GM12873 (cell line): ENCODE data around the gene CDK3.

Experiments
- TF ChIP-seq, protein P1 (sequence below): IDR thresholded peaks from 2 replicates; pipeline ENCODE4 v1.5.1; 2012; ENCODE audit warnings: low read depth, mild to moderate bottlenecking, moderate library complexity, low read length, control low read depth; ENCODE audit not compliant: insufficient read depth; ENCODE audit errors: missing control alignments

CDK3 gene

DNA sequence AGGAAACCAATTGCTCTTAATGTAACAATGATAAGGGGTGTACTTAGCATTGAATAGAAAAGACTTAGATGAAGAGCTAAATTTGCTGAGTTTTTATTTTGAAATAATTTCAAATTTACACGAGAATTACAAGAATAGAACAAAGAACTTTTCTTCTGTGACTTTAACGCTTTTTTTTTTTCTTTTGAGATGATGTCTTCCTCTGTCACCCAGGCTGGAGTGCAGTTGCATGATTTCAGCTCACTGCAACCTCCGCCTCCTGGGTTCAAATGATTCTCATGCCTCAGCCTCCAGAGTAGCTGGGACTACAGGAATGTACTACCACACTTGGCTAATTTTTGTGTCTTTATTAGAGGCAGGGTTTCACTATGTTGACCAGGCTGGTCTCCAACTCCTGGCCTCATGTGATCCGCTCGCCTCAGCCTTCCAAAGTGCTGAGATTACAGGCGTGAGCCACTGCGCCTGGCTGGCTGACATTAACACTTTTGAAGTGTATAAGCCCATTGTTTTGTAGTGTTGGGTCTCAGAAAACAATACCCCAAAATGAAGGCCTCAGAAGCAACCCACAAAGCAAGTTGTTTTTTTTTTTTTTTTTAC is 19.5 kb upstream of the CDK3 start:
- TF ChIP-seq, protein P1, sequence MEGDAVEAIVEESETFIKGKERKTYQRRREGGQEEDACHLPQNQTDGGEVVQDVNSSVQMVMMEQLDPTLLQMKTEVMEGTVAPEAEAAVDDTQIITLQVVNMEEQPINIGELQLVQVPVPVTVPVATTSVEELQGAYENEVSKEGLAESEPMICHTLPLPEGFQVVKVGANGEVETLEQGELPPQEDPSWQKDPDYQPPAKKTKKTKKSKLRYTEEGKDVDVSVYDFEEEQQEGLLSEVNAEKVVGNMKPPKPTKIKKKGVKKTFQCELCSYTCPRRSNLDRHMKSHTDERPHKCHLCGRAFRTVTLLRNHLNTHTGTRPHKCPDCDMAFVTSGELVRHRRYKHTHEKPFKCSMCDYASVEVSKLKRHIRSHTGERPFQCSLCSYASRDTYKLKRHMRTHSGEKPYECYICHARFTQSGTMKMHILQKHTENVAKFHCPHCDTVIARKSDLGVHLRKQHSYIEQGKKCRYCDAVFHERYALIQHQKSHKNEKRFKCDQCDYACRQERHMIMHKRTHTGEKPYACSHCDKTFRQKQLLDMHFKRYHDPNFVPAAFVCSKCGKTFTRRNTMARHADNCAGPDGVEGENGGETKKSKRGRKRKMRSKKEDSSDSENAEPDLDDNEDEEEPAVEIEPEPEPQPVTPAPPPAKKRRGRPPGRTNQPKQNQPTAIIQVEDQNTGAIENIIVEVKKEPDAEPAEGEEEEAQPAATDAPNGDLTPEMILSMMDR = no peak

DNA sequence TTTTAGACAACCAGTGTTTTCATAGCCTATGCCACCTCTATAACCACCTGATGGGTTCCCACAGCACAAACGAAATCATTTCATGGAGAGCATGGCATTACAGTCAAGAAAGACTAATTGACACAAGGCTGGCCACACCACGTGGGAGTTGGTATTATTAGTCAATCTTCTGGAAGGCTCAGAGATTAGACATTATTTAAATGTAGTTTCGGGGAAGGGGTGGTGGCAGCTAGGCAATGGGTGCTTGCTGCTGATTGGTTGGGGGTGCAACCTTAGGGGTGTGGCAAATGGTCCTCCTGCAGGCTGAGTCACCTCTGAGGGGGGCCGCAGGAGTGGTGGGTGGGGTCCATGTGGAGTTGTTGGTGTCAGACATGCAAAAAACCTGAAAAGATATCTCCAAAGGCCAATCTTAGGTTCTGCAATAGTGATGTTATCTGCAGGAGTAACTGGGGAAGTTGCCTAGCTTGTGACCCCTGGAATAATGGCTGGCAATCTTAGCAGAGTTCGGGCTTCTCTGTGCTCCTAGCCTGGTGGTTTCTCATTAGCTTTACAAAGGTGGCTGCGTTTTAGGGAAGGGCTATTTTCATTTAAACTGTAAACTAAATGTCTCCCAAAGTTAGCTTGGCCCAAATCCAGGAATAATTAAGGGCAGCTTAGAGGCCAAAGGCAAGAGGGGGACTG is 17.0 kb upstream of the CDK3 start:
- TF ChIP-seq, protein P1 = no peak

DNA sequence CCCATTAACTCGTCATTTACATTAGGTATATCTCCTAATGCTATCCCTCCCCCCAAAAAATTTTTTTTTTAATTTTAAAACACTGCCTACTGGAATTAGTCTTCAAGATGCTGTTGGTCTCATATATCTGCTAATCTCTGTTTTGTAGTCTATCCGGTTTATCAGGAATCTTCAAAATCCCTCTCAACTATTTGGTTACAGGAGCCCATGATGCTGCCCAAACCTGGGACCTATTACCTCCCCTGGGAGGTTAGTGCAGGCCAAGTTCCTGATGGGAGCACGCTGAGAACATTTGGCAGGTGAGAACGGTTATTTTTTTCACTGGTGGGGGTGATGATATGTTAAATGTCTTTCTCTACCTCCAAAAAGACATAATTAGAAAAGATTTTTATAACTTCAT is 14.7 kb upstream of the CDK3 start:
- TF ChIP-seq, protein P1 = no peak

DNA sequence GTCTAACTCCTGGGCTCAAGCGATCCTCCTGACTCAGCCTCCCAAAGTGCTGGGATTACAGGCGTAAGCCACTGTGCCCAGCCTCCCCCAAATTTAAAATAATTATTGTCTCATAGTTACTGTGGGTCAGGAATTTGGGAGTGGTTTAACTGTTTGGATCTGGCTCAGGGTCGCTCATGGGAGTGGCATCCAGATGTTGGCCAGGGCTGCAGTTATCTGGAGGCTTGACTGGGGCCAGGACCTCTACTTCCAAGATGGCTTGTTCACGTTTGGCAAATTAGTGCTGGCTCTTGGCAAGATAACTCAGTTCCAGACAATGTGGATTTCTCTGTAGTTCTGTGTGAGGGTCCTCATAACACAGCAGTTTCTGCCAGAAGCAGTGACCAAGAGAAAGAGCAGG is 13.6 kb upstream of the CDK3 start:
- TF ChIP-seq, protein P1 = no peak

DNA sequence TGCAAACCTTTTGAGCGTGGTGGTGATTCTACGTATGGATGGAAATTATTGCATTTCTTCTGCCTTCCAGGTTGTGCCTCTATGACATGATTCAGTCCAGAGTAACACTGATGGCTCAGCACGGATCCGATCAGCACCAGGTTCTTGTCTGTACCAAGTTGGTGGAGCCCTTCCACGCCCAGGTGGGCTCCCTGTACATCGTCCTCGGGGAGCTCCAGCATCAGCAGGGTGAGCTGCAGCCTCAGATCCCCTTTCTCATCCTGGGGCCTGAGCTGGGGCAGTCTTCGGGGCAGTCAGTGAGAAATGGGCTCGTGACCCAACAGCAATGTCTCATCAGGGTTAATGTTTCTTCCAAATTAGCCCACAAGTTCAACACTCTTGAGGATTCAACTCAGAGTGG is 9.3 kb upstream of the CDK3 start:
- TF ChIP-seq, protein P1 = no peak

DNA sequence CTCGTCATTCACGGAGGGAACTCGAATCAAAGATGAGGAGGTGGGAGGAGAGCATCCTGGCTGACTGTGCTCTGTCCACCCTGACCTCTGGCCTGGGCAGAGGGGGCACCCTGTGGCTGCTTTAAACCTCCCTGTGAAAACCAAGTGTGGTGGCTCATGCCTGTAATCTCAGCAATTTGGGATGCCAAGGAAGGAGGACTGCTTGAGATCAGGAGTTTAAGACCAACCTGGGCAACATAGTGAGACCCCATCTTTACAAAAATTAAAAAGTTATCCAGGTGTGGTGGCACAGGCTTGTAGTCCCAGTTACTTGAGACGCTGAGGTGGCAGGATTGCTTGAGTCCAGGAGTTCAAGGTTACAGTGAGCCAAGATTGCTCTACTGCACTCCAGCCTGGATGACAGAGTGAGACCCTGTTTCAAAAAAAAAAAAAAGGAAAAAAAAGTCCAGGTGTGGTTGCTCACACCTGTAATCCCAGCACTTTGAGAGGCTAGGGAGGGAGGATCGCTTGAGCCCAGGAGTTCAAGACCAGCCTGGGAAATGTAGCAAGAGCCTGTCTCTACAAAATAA is 5.8 kb upstream of the CDK3 start:
- TF ChIP-seq, protein P1 = no peak

DNA sequence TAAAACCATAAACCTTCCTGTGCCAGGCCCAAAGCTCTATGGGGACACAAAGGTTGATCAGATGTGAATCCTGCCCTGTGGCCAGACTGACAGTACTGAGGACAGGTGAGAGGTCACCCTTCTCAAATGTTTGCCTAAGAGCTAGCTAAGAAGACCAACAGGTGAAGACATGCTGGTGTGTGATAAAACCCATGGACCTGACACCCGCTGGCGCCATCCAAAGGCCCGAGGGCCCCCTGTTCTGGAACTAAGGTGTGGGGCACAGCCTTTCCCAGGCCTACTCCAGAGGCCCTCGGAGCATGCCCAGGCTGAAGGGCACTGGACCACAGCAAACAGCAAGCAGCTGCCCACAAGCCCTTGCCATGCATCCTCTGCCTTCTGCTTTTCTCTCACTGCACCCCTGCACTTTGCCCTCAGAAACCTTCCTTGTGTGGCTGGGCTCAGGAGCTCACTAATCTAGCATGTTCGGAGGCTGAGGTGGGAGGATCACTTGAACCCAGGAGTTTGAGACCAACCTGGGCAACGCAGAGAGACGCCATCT is 5.2 kb upstream of the CDK3 start:
- TF ChIP-seq, protein P1 = no peak
